Activated T-helper 1 cell treated with Interleukin-2 at 50 U/mL for 16 hours (primary cell): Measurements from ENCODE around the gene PCDHGB2.
"Not testable (repeated sequence)": the region's sequence is repeated elsewhere in the genome, so short reads cannot be mapped to it uniquely, and the experiment has no call there.

Experiments used
- DNase-seq: peaks from one replicate; pipeline ENCODE4 v3.0.0-alpha.2; 2020; ENCODE audit warnings: low read depth

Gene PCDHGB2

DNA sequence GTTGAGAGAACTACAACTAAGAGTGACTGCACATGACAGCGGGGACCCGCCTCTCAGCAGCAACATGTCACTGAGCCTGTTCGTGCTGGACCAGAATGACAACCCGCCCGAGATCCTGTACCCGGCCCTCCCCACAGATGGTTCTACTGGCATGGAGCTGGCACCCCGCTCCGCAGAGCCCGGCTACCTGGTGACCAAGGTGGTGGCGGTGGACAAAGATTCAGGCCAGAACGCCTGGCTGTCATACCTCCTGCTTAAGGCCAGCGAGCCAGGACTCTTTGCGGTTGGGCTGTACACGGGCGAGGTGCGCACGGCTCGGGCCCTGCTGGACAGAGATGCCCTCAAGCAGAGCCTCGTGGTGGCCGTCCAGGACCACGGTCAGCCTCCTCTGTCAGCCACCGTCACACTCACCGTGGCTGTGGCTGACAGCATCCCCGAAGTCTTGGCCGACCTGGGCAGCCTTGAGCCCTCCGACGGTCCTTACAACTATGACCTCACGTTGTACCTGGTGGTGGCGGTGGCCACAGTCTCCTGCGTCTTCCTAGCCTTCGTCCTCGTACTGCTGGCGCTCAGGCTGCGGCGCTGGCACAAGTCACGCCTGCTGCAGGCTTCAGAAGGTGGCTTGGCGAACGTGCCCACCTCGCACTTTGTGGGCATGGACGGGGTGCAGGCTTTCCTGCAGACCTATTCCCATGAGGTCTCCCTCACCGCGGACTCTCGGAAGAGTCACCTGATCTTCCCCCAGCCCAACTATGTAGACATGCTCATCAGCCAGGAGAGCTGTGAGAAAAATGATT is 24.9 kb downstream of the PCDHGB2 start:
- no peak for DNase-seq

DNA sequence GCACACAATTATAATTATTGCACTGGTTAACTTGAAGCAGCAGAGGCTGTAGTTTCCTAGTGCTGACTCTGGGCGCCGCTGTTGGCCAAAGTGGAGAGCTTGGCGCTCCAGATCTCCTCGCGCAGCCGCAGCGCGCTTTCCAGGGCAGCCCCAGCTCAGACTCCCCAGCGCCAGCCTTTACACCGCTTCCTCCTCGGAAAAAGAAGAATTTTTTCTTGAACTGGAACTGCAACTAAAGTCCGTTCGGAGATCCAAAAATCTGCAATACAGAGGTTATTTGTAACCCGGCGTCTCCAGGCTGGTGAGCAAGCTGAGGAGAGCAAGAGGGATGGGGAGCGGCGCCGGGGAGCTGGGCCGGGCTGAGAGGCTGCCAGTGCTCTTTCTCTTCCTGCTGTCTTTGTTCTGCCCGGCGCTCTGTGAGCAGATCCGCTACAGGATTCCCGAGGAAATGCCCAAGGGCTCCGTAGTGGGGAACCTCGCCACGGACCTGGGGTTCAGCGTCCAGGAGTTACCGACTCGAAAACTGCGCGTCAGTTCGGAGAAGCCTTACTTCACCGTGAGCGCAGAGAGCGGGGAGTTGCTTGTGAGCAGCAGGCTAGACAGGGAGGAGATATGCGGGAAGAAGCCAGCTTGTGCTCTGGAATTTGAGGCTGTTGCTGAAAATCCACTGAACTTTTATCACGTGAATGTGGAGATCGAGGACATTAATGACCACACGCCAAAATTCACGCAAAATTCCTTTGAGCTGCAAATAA is 27.9 kb downstream of the PCDHGB2 start, which contains the start of gene PCDHGB4:
TSS of gene PCDHGB4 (plus strand) at position 142 of the 755 bp plus-strand sequence. CDS start at position 329, 187 bp downstream.
- DNase-seq = not testable (repeated sequence)

DNA sequence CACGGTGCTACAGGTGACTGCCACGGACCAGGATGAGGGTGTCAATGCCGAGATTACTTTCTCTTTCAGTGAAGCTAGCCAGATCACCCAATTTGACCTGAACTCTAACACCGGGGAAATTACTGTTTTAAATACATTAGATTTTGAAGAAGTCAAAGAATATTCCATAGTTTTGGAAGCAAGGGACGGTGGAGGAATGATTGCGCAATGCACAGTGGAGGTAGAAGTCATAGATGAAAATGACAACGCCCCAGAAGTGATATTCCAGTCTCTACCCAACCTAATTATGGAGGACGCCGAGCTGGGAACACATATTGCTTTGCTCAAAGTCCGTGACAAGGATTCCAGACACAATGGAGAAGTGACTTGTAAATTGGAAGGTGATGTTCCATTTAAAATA is 28.9 kb downstream of the PCDHGB2 start:
- no peak for DNase-seq

DNA sequence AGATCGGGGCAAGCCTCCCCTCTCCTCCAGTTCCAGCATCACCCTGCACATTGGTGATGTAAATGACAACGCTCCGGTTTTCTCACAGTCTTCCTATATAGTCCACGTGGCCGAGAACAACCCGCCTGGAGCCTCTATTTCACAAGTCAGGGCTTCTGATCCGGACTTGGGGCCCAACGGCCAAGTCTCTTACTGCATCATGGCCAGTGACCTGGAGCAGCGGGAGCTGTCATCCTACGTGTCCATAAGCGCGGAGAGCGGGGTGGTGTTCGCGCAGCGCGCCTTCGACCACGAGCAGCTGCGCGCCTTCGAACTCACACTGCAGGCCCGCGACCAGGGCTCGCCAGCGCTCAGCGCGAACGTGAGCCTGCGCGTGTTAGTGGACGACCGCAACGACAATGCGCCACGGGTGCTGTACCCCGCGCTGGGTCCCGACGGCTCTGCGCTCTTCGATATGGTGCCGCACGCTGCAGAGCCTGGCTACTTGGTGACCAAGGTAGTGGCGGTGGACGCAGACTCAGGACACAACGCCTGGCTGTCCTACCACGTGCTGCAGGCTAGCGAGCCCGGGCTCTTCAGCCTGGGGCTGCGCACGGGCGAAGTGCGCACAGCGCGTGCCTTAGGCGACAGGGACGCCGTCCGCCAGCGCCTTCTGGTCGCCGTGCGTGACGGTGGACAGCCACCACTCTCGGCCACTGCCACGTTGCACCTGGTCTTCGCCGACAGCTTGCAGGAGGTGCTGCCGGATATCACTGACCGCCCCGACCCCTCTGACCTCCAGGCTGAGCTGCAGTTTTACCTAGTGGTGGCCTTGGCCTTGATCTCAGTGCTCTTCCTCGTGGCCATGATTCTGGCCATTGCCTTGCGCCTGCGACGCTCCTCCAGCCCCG is 29.6 kb downstream of the PCDHGB2 start:
- DNase-seq = no peak

DNA sequence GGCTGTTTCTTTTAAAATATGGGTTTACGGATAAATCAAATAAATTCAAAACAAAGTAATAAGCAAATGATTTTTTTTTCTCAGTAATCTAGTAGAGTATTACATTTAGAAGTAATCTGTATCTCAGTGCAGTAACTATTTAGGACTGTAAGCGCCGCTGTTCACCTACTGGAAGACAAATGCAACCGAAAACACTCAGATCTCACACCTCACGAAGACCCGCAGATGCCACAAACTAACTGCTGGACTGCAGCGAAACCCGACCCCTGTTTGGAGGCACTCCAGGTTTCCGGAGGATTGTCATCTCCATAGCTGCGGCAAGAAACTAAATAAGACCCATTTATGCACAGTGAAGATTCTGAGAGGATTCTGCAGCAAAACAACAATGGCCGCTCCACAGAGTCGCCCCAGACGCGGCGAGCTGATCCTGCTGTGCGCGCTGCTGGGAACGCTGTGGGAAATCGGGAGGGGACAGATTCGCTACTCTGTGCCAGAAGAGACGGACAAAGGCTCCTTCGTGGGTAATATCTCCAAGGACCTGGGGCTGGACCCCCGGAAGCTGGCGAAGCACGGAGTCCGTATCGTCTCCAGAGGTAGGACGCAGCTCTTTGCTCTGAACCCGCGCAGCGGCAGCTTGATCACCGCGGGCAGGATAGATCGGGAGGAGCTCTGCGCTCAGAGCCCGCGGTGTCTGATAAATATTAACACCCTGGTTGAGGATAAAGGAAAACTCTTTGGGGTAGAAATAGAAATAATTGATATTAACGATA is 32.8 kb downstream of the PCDHGB2 start, which contains the start of gene PCDHGA8:
TSS of gene PCDHGA8 (plus strand) at position 205 of the 770 bp plus-strand sequence. CDS start at position 386, 181 bp downstream.
- DNase-seq = no peak

DNA sequence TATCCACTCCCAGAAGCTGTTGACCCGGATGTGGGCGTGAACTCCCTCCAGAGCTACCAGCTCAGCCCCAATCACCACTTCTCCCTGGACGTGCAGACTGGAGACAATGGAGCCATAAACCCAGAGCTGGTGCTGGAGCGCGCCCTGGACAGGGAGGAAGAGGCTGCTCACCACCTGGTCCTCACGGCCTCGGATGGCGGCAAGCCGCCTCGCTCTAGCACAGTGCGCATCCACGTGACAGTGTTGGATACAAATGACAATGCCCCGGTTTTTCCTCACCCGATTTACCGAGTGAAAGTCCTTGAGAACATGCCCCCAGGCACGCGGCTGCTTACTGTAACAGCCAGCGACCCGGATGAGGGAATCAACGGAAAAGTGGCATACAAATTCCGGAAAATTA is 33.5 kb downstream of the PCDHGB2 start:
- no peak for DNase-seq

GRCh38 chr5:141394401-141395187 is 34.8 kb downstream of the PCDHGB2 start:
- not testable (repeated sequence) for DNase-seq

DNA sequence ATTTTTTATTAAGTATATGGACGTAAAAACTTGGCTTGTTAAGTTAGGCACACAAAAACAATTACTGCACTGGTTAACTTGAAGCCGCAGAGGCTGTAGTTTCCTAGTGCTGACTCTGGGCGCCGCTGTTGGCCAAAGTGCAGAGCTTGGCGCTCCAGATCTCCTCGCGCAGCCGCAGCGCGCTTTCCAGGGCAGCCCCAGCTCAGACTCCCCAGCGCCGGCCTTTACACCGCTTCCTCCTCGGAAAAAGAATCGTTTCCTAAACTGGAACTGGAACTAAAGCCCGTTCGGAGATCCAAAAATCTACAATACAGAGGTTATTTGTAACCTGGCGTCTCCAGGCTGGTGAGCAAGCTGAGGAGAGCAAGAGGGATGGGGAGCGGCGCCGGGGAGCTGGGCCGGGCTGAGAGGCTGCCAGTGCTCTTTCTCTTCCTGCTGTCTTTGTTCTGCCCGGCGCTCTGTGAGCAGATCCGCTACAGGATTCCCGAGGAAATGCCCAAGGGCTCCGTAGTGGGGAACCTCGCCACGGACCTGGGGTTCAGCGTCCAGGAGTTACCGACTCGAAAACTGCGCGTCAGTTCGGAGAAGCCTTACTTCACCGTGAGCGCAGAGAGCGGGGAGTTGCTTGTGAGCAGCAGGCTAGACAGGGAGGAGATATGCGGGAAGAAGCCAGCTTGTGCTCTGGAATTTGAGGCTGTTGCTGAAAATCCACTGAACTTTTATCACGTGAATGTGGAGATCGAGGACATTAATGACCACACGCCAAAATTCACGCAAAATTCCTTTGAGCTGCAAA is 38.2 kb downstream of the PCDHGB2 start, which contains the start of gene PCDHGB5:
TSS of gene PCDHGB5 (plus strand) at position 192 of the 796 bp plus-strand sequence. CDS start at position 373, 181 bp downstream.
- not testable (repeated sequence) for DNase-seq

DNA sequence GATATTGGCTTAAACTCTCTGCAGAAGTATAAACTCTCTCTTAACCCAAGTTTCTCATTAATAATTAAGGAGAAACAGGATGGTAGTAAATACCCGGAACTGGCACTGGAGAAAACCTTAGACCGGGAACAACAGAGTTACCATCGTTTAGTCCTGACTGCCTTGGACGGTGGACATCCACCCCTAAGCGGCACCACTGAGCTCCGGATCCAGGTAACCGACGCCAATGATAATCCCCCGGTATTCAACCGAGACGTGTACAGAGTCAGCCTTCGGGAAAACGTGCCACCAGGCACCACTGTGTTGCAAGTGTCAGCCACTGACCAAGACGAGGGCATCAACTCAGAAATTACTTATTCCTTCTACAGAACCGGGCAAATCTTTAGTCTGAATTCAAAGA is 38.8 kb downstream of the PCDHGB2 start:
- no peak for DNase-seq

GRCh38 chr5:141399555-141400258 is 39.9 kb downstream of the PCDHGB2 start:
- DNase-seq = no peak

GRCh38 chr5:141402553-141403243 is 42.9 kb downstream of the PCDHGB2 start, which contains the start of gene PCDHGA9:
Gene PCDHGA9 (plus strand): TSS chr5:141402778. CDS start chr5:141402953, 175 bp downstream.
- DNase-seq = no peak

GRCh38 chr5:141403387-141403786 is 43.6 kb downstream of the PCDHGB2 start:
- no peak for DNase-seq

GRCh38 chr5:141407790-141408505 is 48.2 kb downstream of the PCDHGB2 start, which contains the start of gene PCDHGB6:
Gene PCDHGB6 (plus strand): TSS chr5:141408021. CDS start chr5:141408203, 182 bp downstream.
- not testable (repeated sequence) for DNase-seq

DNA sequence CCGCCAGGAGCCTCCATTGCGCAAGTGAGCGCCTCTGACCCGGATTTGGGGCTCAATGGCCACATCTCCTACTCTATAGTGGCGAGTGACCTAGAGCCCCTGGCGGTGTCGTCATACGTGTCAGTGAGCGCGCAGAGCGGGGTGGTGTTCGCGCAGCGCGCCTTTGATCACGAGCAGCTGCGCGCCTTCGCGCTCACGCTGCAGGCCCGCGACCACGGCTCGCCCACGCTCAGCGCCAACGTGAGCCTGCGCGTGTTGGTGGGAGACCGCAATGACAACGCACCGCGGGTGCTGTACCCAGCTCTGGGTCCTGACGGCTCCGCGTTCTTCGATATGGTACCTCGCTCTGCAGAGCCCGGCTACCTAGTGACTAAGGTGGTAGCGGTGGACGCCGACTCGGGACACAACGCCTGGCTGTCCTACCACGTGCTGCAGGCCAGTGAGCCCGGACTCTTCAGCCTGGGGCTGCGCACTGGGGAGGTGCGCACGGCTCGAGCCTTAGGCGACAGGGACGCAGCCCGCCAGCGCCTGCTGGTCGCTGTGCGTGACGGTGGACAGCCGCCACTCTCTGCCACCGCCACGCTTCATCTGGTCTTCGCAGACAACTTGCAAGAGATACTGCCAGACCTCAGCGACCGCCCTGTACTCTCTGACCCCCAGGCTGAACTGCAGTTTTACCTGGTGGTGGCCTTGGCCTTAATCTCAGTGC is 50.0 kb downstream of the PCDHGB2 start:
- no peak for DNase-seq

- DNase-seq = no peak
Observed at GRCh38 chr5:141411575-141411974, 51.8 kb downstream of the PCDHGB2 start.
